ENCODE data around the gene NXPH1.

- TF ChIP-seq CTCF (IDR thresholded peaks at IDR 0.05 in 8 of 11, conservative IDR thresholded peaks at IDR 0.05 in 3 of 11) (no peak), POLR2A (IDR thresholded peaks at IDR 0.05) (no peak), POLR2AphosphoS5 (IDR thresholded peaks at IDR 0.05) (no peak)
Measured at GRCh38 chr7:8592167-8592566, 158.8 kb downstream of the NXPH1 start.

All from spleen (tissue), 7 donors.